A673 (cell line): ENCODE measurements around the gene ALDH1L1.

Experiments used
- EZH2 ChIP-seq: fragments of 200-600 bp; sonication (generic); IDR thresholded peaks from 2 replicates; pipeline ENCODE4 v1.6.1; 2017; ENCODE audit warnings: borderline replicate concordance, low read depth, mild to moderate bottlenecking, mixed read lengths, antibody characterized with exemption, low read length; ENCODE audit not compliant: poor library complexity, severe bottlenecking
- TF ChIP-seq, protein P1 (sequence below): fragments of 300-800, 200-600 bp; sonication (generic); conservative IDR thresholded peaks from 2 replicates; pipeline ENCODE4 v1.5.1; 2017; ENCODE audit warnings: low read depth, mild to moderate bottlenecking, antibody characterized with exemption, low read length, moderate library complexity, mixed read lengths

DNA sequence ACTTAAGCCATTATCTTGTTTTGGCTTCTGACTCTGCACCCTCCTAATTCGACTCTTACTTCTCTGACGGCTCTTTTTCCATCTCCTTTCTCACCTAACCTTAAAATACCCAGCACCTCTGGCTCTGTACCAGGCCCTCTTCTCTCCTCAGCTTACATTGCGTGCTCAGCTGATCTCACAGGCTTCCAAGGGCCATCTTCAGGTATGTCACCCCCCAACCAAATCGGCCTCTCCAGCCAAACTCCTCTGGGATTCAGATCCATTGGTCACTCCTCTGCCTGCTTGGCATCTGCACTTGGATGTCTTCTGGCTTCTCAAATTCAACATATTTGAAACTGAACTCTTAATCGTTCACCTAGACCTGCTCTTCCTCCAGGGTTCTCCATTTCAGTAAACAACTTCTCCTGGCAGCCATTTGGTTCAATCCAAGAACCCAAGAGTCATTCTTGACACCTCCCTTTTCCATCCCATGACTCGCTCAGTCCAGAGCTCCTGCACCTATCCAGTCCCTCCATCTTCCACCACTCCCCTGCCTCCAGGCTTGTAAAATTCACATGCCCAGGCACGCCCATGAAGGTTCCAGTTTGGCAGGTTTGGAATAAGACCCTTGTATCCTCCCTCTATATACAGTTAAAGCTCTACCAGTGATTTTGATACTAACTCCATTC is 61.2 kb downstream of the ALDH1L1 start:
- TF ChIP-seq, protein P1, sequence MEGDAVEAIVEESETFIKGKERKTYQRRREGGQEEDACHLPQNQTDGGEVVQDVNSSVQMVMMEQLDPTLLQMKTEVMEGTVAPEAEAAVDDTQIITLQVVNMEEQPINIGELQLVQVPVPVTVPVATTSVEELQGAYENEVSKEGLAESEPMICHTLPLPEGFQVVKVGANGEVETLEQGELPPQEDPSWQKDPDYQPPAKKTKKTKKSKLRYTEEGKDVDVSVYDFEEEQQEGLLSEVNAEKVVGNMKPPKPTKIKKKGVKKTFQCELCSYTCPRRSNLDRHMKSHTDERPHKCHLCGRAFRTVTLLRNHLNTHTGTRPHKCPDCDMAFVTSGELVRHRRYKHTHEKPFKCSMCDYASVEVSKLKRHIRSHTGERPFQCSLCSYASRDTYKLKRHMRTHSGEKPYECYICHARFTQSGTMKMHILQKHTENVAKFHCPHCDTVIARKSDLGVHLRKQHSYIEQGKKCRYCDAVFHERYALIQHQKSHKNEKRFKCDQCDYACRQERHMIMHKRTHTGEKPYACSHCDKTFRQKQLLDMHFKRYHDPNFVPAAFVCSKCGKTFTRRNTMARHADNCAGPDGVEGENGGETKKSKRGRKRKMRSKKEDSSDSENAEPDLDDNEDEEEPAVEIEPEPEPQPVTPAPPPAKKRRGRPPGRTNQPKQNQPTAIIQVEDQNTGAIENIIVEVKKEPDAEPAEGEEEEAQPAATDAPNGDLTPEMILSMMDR: no peak
- TF ChIP-seq EZH2: no peak
